Hepatocyte (in vitro differentiated cells): ENCODE results near the gene PIGT. TPM values are rescaled to one million over a fixed set of nuclear protein-coding genes. Genes with fewer than 3 reads are reported as not detected.

ENCODE experiments used
- DNase-seq: peaks from one replicate; pipeline ENCODE4 v3.0.0-alpha.2; 2016; ENCODE audit warnings: low spot score
- H2AFZ ChIP-seq: fragments of 200-600 bp; sonication (generic); 2 replicates; pipeline ENCODE4 v1.6.0; 2016; ENCODE audit warnings: antibody characterized with exemption, mild to moderate bottlenecking
- H3K27ac ChIP-seq: fragments of 200-600 bp; sonication (generic); 2 replicates; pipeline ENCODE4 v1.5.1; 2016; ENCODE audit warnings: mild to moderate bottlenecking
- H3K27me3 ChIP-seq: fragments of 200-600 bp; sonication (generic); 2 replicates; pipeline ENCODE4 v1.6.1; 2016
- H3K36me3 ChIP-seq: fragments of 200-600 bp; sonication (generic); replicated peaks from 2 replicates; pipeline ENCODE4 v1.5.1; 2016; ENCODE audit warnings: low read depth; ENCODE audit not compliant: insufficient read depth
- H3K4me1 ChIP-seq: fragments of 200-600 bp; sonication (generic); 2 replicates; pipeline ENCODE4 v1.5.1; 2016; ENCODE audit warnings: mild to moderate bottlenecking, moderate library complexity; ENCODE audit not compliant: insufficient read depth
- H3K4me2 ChIP-seq: fragments of 200-600 bp; sonication (generic); 2 replicates; pipeline ENCODE4 v1.6.0; 2016
- H3K4me3 ChIP-seq: fragments of 200-600 bp; sonication (generic); 2 replicates; pipeline ENCODE4 v1.5.1; 2016; ENCODE audit warnings: mild to moderate bottlenecking
- H3K79me2 ChIP-seq: fragments of 200-600 bp; sonication (generic); 2 replicates; pipeline ENCODE4 v1.6.0; 2017; ENCODE audit warnings: mild to moderate bottlenecking
- H3K9me2 ChIP-seq: fragments of 200-600 bp; sonication (generic); replicated peaks from 2 replicates; pipeline ENCODE4 v1.6.0; 2017; ENCODE audit warnings: mild to moderate bottlenecking; ENCODE audit not compliant: insufficient read depth
- H3K9me3 ChIP-seq: fragments of 200-600 bp; sonication (generic); 2 replicates; pipeline ENCODE4 v1.5.1; 2016; ENCODE audit warnings: low read depth, mild to moderate bottlenecking
- H4K20me1 ChIP-seq: fragments of 200-600 bp; sonication (generic); 2 replicates; pipeline ENCODE4 v1.6.0; 2016; ENCODE audit warnings: mild to moderate bottlenecking; ENCODE audit not compliant: insufficient read depth, poor library complexity, severe bottlenecking
- EZH2 ChIP-seq: fragments of 200-600 bp; sonication (generic); IDR thresholded peaks from 2 replicates; pipeline ENCODE4 v1.6.1; 2016; ENCODE audit warnings: antibody characterized with exemption, mild to moderate bottlenecking, borderline replicate concordance
- EZH2phosphoT487 ChIP-seq: fragments of 200-600 bp; sonication (generic); IDR thresholded peaks from one replicate; pipeline ENCODE4 v1.6.1; 2018; ENCODE audit warnings: antibody characterized with exemption, mild to moderate bottlenecking, low read depth, moderate library complexity; ENCODE audit not compliant: unreplicated experiment, severe bottlenecking
- WGBS: methylation state at CpG from one replicate; pipeline ENCODE4 v1.1.6; 2016; ENCODE audit warnings: low lambda C conversion rate; ENCODE audit errors: missing lambda C conversion rate; 5-methylcytosine and 5-hydroxymethylcytosine counted together
- polyA plus RNA-seq: library from polyadenylated mRNA; unstranded; fragments of >200 nt; fragmentation: Nextera tagmentation; extraction: Ambion mirVana; gene quantifications from 2 replicates; pipeline ENCODE4 v1.2.1, GENCODE V29; 2016
- total RNA-seq: library from RNA; depleted of rRNA; stranded (reverse); fragments of >200 nt; gene quantifications from 2 replicates; pipeline ENCODE4 v1.2.3, GENCODE V29; 2014
- TF ChIP-seq, protein P1 (sequence below): fragments of 200-600 bp; sonication (generic); IDR thresholded peaks from 2 replicates; pipeline ENCODE4 v1.5.1; 2016; ENCODE audit warnings: antibody characterized with exemption, mild to moderate bottlenecking; ENCODE audit not compliant: poor library complexity

PIGT gene
- total and polyA plus RNA-seq, 2 experiments from 2014 or later, result 67.1 to 163 TPM

DNA sequence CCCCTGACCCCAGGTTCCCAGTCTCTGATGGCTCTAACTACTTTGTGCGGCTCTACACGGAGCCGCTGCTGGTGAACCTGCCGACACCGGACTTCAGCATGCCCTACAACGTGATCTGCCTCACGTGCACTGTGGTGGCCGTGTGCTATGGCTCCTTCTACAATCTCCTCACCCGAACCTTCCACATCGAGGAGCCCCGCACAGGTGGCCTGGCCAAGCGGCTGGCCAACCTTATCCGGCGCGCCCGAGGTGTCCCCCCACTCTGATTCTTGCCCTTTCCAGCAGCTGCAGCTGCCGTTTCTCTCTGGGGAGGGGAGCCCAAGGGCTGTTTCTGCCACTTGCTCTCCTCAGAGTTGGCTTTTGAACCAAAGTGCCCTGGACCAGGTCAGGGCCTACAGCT, 9.6 kb downstream of the PIGT start:
- H3K9me3 ChIP-seq, result no peaks in the 10 kb centered on the region
- no peaks in the 10 kb centered on the region for H4K20me1 ChIP-seq
- no peak overlapping the region for H3K4me2 ChIP-seq
- TF ChIP-seq, protein P1, sequence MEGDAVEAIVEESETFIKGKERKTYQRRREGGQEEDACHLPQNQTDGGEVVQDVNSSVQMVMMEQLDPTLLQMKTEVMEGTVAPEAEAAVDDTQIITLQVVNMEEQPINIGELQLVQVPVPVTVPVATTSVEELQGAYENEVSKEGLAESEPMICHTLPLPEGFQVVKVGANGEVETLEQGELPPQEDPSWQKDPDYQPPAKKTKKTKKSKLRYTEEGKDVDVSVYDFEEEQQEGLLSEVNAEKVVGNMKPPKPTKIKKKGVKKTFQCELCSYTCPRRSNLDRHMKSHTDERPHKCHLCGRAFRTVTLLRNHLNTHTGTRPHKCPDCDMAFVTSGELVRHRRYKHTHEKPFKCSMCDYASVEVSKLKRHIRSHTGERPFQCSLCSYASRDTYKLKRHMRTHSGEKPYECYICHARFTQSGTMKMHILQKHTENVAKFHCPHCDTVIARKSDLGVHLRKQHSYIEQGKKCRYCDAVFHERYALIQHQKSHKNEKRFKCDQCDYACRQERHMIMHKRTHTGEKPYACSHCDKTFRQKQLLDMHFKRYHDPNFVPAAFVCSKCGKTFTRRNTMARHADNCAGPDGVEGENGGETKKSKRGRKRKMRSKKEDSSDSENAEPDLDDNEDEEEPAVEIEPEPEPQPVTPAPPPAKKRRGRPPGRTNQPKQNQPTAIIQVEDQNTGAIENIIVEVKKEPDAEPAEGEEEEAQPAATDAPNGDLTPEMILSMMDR, result no peak
- TF ChIP-seq EZH2 (no peak), EZH2phosphoT487 (no peak)
- no peaks in the 10 kb centered on the region for H3K9me2 ChIP-seq
- no peaks in the 10 kb centered on the region for H3K27me3 ChIP-seq
- no peaks in the 10 kb centered on the region for H3K79me2 ChIP-seq
- DNase-seq, result no peak
- H2AFZ ChIP-seq, result no peak overlapping the region
- WGBS, result 96% methylated on average over 17 of the region's 17 CpGs
- no peak overlapping the region for H3K27ac ChIP-seq
- no peaks in the 10 kb centered on the region for H3K4me1 ChIP-seq
- H3K36me3 ChIP-seq, result no peaks in the 10 kb centered on the region
- no peak overlapping the region for H3K4me3 ChIP-seq

DNA sequence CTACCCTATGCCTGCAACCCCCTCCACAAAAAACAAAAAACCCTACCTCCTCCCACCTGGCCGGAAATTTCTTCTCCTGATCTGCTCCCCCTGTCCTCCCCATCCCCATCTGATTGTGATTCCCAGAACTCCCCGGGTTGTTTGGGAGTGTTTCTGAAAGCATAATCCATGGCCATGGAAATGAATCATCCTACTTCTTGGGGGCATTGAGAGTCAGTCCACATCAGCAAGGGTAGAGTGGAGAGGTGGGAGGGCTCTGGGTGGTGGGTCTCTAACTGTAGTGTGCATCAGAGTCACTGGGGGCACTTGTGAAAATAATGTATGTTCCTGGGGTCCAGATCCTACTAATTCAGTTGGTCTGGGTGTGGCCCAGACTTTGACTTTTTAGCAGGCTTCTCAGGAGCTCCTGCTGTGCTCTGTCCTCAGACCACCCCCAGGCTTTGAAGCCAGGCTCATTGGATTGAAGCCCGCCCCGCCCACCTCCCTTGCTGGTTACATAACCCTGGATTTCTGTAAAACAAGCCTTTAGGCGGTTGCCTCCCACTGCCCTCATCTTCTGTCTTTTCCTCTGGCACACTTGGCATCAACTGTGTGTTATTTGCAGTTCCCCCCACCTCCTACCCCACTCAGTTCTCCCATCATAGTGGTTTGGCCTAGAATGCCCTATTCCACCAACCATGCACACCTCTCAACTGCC, 10.5 kb downstream of the PIGT start:
- H3K79me2 ChIP-seq, result no peaks in the 10 kb centered on the region
- no peak overlapping the region for H3K27ac ChIP-seq
- TF ChIP-seq EZH2 (no peak), EZH2phosphoT487 (no peak)
- TF ChIP-seq, protein P1, result no peak
- no peak overlapping the region for H2AFZ ChIP-seq
- H3K4me3 ChIP-seq, result no peak overlapping the region
- H4K20me1 ChIP-seq, result no peaks in the 10 kb centered on the region
- H3K9me2 ChIP-seq, result no peaks in the 10 kb centered on the region
- H3K4me1 ChIP-seq, result no peaks in the 10 kb centered on the region
- DNase-seq, result no peak
- H3K27me3 ChIP-seq, result no peaks in the 10 kb centered on the region
- H3K9me3 ChIP-seq, result no peaks in the 10 kb centered on the region
- 91% methylated on average over 5 of the region's 5 CpGs for WGBS
- H3K36me3 ChIP-seq, result no peaks in the 10 kb centered on the region
- no peak overlapping the region for H3K4me2 ChIP-seq

DNA sequence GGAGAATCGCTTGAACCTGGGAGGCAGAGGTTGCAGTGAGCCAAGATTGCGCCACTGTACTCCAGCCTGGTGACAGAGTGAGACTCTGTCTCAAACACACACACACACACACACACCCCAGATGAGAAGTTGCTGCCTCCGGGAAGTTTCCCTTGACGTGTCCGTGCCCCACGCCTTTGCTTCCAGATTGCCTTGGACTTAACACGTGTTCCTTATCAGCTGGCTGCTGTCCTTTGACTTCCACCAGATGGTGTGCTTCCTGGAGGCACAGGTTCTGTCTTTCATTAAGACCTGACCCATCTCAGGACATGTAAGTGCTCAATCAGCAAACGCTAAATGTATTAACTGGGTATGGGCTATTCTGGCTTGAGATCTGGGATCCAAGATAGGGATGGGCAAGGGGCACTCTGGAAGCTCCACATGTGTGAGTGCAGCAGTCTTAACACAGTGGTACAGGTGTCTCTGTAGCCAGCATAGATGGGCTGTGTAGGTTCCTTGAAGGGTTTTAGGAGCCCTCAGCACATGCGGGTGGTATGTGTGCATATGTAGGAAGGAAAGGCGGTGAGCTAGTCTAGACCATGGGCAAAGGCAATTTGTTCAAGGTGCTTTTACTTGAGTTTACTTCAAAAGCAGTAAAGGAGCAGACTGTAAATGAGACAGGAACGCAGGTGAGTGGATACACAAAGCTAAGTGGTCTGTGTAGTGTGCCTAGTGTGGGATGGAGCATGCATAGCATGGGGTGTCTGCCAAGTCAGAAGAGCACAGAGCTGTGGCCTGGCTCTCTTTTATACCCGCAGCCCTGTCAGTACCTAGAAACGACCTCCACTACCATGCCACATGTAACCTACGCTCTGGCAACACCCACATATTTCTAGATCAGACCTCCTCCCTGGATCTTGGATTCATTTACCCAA, 11.6 kb downstream of the PIGT start:
- Histone ChIP-seq H2AFZ (no peak overlapping the region), H3K9me3 (no peaks in the 10 kb centered on the region), H3K4me2 (no peak overlapping the region), H3K4me1 (no peaks in the 10 kb centered on the region), H3K27ac (no peak overlapping the region), H3K36me3 (no peaks in the 10 kb centered on the region), H3K4me3 (no peak overlapping the region), H3K9me2 (no peaks in the 10 kb centered on the region), H3K79me2 (no peaks in the 10 kb centered on the region), H3K27me3 (no peaks in the 10 kb centered on the region), H4K20me1 (no peaks in the 10 kb centered on the region)
- no peak for TF ChIP-seq EZH2
- WGBS, result 74% methylated on average over 14 of the region's 14 CpGs
- peak; percentile 64 for DNase-seq

DNA sequence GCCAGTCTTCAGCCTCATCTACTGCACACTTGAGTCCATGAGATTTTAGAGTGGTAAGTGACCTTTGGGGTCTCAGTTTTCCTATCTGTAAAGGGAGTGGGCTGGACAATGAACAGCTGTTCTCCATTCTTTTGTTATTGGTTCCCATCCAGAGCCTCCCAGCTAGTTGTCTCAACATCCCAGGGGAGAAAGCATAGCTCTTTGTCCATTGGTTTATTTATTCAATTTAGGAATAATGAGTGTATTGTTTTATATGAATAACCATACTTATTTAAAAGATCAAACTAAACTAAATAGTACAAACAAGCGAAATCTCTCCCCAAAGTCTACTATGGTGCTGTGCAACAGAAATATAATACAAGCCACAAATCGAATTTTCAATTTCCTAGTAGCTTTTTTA, 13.7 kb downstream of the PIGT start:
- TF ChIP-seq EZH2 (no peak), EZH2phosphoT487 (no peak)
- TF ChIP-seq, protein P1, result no peak
- Histone ChIP-seq H2AFZ (no peak overlapping the region), H3K27me3 (no peaks in the 10 kb centered on the region), H3K4me1 (no peaks in the 10 kb centered on the region), H3K79me2 (no peaks in the 10 kb centered on the region), H3K9me3 (no peaks in the 10 kb centered on the region), H4K20me1 (no peaks in the 10 kb centered on the region), H3K4me2 (no peak overlapping the region), H3K36me3 (no peaks in the 10 kb centered on the region), H3K4me3 (no peak overlapping the region), H3K27ac (no peak overlapping the region), H3K9me2 (no peaks in the 10 kb centered on the region)
- 86% methylated on average over 2 of the region's 2 CpGs for WGBS
- DNase-seq, result no peak
